Measurements from ENCODE around the gene OR5D18. TPM values are rescaled to one million over a fixed set of nuclear protein-coding genes. Genes with fewer than 3 reads are reported as not detected.

OR5D18 gene
- not detected in 2 replicates for total RNA-seq

GRCh38 chr11:55819330-55819729 lies at the start of gene OR5D18:
Gene OR5D18, plus strand, starts transcription at chr11:55819630. Its CDS starts 0 bp downstream, at chr11:55819630.

GRCh38 chr11:55773138-55773537 lies 46.3 kb upstream of the OR5D18 start, which contains the start of gene OR5D13:
Gene OR5D13, plus strand, starts transcription at chr11:55773438. Its CDS starts 0 bp downstream, at chr11:55773438.

GRCh38 chr11:55795256-55795655 lies 24.2 kb upstream of the OR5D18 start, which contains the start of gene OR5D14:
Gene OR5D14, plus strand, starts transcription at chr11:55795556. Its CDS starts 0 bp downstream, at chr11:55795556.

GRCh38 chr11:55811067-55811466 lies 8.4 kb upstream of the OR5D18 start, which contains the start of gene OR5L1:
Gene OR5L1, plus strand, starts transcription at chr11:55811367. Its CDS starts 100 bp downstream, at chr11:55811467.

GRCh38 chr11:55826919-55827318 lies 7.5 kb downstream of the OR5D18 start, which contains the start of gene OR5L2:
Gene OR5L2, plus strand, starts transcription at chr11:55827219. Its CDS starts 0 bp downstream, at chr11:55827219.

GRCh38 chr11:55838452-55838851 lies 19.0 kb downstream of the OR5D18 start, which contains the start of gene OR5D16:
Gene OR5D16, plus strand, starts transcription at chr11:55838752. Its CDS starts 0 bp downstream, at chr11:55838752.

Other genes starting within 250 kb of the OR5D18 start
- gene OR4C16, start 247.5 kb upstream of the OR5D18 start, total RNA-seq = not detected in 2 replicates
- not detected in 2 replicates for gene OR4C11, start 212.0 kb upstream of the OR5D18 start, total RNA-seq
- gene OR4P4, start 184.5 kb upstream of the OR5D18 start, total RNA-seq = not detected in 2 replicates
- gene OR4S2, start 171.3 kb upstream of the OR5D18 start, total RNA-seq = not detected in 2 replicates
- gene OR4C6, start 157.4 kb upstream of the OR5D18 start, total RNA-seq = not detected in 2 replicates
- gene OR5D13, start 46.2 kb upstream of the OR5D18 start, total RNA-seq = not detected in 2 replicates
- not detected in 2 replicates for gene OR5D14, start 24.1 kb upstream of the OR5D18 start, total RNA-seq
- not detected in 2 replicates for gene OR5L1, start 8.3 kb upstream of the OR5D18 start, total RNA-seq
- not detected in 2 replicates for gene OR5L2, start 7.6 kb downstream of the OR5D18 start, total RNA-seq
- gene OR5D16, start 19.1 kb downstream of the OR5D18 start, total RNA-seq = not detected in 2 replicates
- not detected in 2 replicates for gene TRIM51, start 63.7 kb downstream of the OR5D18 start, total RNA-seq
- gene OR5W2, start 95.0 kb downstream of the OR5D18 start, total RNA-seq = not detected in 2 replicates
- gene OR5I1, start 116.8 kb downstream of the OR5D18 start, total RNA-seq = not detected in 2 replicates
- not detected in 2 replicates for gene OR10AG1, start 150.3 kb downstream of the OR5D18 start, total RNA-seq
- not detected in 2 replicates for gene OR5F1, start 175.0 kb downstream of the OR5D18 start, total RNA-seq
- not detected in 2 replicates for gene OR5AS1, start 208.0 kb downstream of the OR5D18 start, total RNA-seq

Data from myometrial cell (primary cell).